Cardiac muscle cell (in vitro differentiated cells and primary cell): Measurements from ENCODE around the gene GALNT2. TPM values are rescaled to one million over a fixed set of nuclear protein-coding genes. Genes with fewer than 3 reads are reported as not detected.
A peak's percentile ranks its signal among the peaks of the same experiment; 100 is the strongest.

Experiments used
- DNase-seq, 2 donors: peaks; one replicate each; pipeline versions ENCODE4 v3.0.0 to v3.0.0-alpha.2; 2010 to 2017; ENCODE audit warnings: low read depth in 1 of 2, low spot score in 1 of 2
- H3K27ac ChIP-seq: fragments of 200-600 bp; sonication (generic); 2 replicates; pipeline ENCODE4 v1.5.1; 2016
- H3K27me3 ChIP-seq: fragments of 200-600 bp; sonication (generic); 2 replicates; pipeline ENCODE4 v1.6.0; 2016; ENCODE audit warnings: control low read depth
- H3K36me3 ChIP-seq: fragments of 200-600 bp; sonication (generic); 2 replicates; pipeline ENCODE4 v1.5.1; 2016; ENCODE audit warnings: control low read depth
- H3K4me1 ChIP-seq: fragments of 200-600 bp; sonication (generic); 2 replicates; pipeline ENCODE4 v1.8.1; 2017; ENCODE audit warnings: low read depth, mild to moderate bottlenecking, mixed run types
- H3K4me3 ChIP-seq: fragments of 200-600 bp; sonication (generic); 2 replicates; pipeline ENCODE4 v1.5.1; 2016; ENCODE audit warnings: mild to moderate bottlenecking
- H3K9me3 ChIP-seq: fragments of 200-600 bp; sonication (generic); 2 replicates; pipeline ENCODE4 v1.5.1; 2017; ENCODE audit warnings: low read depth, mild to moderate bottlenecking, control low read depth
- CTCF ChIP-seq: IDR thresholded peaks from 2 replicates; pipeline ENCODE4 v1.5.1; 2012; ENCODE audit warnings: low read depth, mild to moderate bottlenecking, low read length
- polyA plus RNA-seq: library from polyadenylated mRNA; unstranded; fragments of >200 nt; fragmentation: Nextera tagmentation; extraction: Ambion mirVana; gene quantifications from 2 replicates; pipeline ENCODE4 v1.2.1, GENCODE V29; 2016
- total RNA-seq: library from RNA; depleted of rRNA; stranded (reverse); fragments of >200 nt; gene quantifications from 2 replicates; pipeline ENCODE4 v1.2.3, GENCODE V29; 2016

Gene GALNT2
- total and polyA plus RNA-seq, 2 experiments from 2014 or later: 71.4 to 92.1 TPM

GRCh38 chr1:230142608-230143210 is 75.7 kb downstream of the GALNT2 start:
- Histone ChIP-seq H3K36me3 (no peaks in the 10 kb centered on the region), H3K4me3 (no peak overlapping the region), H3K9me3 (no peaks in the 10 kb centered on the region), H3K27ac (peak overlapping the region; percentile 79), H3K27me3 (no peaks in the 10 kb centered on the region), H3K4me1 (peaks cover 69% of the 10 kb centered on the region)
- TF ChIP-seq CTCF: no peak
- DNase-seq: no peak

GRCh38 chr1:230143534-230143933 is 76.5 kb downstream of the GALNT2 start:
- peak in 1 of 2 donors; percentile 45 for DNase-seq
- no peak for TF ChIP-seq CTCF
- no peaks in the 10 kb centered on the region for H3K27me3 ChIP-seq
- peaks cover 72% of the 10 kb centered on the region for H3K4me1 ChIP-seq
- H3K27ac ChIP-seq: peak overlapping the region; percentile 79
- H3K9me3 ChIP-seq: no peaks in the 10 kb centered on the region
- H3K36me3 ChIP-seq: no peaks in the 10 kb centered on the region
- H3K4me3 ChIP-seq: no peak overlapping the region

GRCh38 chr1:230144010-230144614 is 77.1 kb downstream of the GALNT2 start:
- DNase-seq: no peak
- Histone ChIP-seq H3K36me3 (no peaks in the 10 kb centered on the region), H3K4me3 (no peak overlapping the region), H3K4me1 (peaks cover 69% of the 10 kb centered on the region), H3K27me3 (no peaks in the 10 kb centered on the region), H3K27ac (peak overlapping the region; percentile 79), H3K9me3 (no peaks in the 10 kb centered on the region)
- TF ChIP-seq CTCF: no peak

GRCh38 chr1:230144758-230145504 is 77.9 kb downstream of the GALNT2 start:
- DNase-seq: no peak
- Histone ChIP-seq H3K36me3 (no peaks in the 10 kb centered on the region), H3K4me3 (no peak overlapping the region), H3K27ac (no peak overlapping the region), H3K27me3 (no peaks in the 10 kb centered on the region), H3K4me1 (peaks cover 61% of the 10 kb centered on the region), H3K9me3 (no peaks in the 10 kb centered on the region)
- TF ChIP-seq CTCF: no peak

GRCh38 chr1:230145505-230145899 is 78.5 kb downstream of the GALNT2 start:
- H3K9me3 ChIP-seq: no peaks in the 10 kb centered on the region
- H3K27ac ChIP-seq: no peak overlapping the region
- H3K4me1 ChIP-seq: peaks cover 55% of the 10 kb centered on the region
- no peak overlapping the region for H3K4me3 ChIP-seq
- TF ChIP-seq CTCF: no peak
- H3K36me3 ChIP-seq: no peaks in the 10 kb centered on the region
- H3K27me3 ChIP-seq: no peaks in the 10 kb centered on the region
- no peak for DNase-seq
